Gastroesophageal sphincter (tissue), 4 donors: ENCODE results near the gene DHCR24. TPM values are rescaled to one million over a fixed set of nuclear protein-coding genes. Genes with fewer than 3 reads are reported as not detected.

Experiments
- ATAC-seq: fragments of 150-250 bp; one replicate; pipeline ENCODE4 v1.9.1; 2016; ENCODE audit warnings: mild to moderate bottlenecking, moderate library complexity
- H3K27ac ChIP-seq, 4 donors: fragments of 200-600 bp; sonication (generic) in 3 of 4; 1 replicate in 3 of 4; 2 replicates in 1 of 4; pipeline ENCODE4 v1.5.1; 2016 to 2019
- H3K27me3 ChIP-seq: fragments of 200-600 bp; sonication (generic); one replicate; pipeline ENCODE4 v1.5.1; 2019
- H3K36me3 ChIP-seq, 2 donors: fragments of 200-600 bp; sonication (generic); one replicate each; pipeline ENCODE4 v1.5.1; 2019; ENCODE audit warnings: control low read depth in 1 of 2
- H3K4me1 ChIP-seq, 3 donors: fragments of 200-600 bp; sonication (generic); 1 replicate in 2 of 3; 2 replicates in 1 of 3; pipeline ENCODE4 v1.5.1; 2016 to 2019; ENCODE audit warnings: control low read depth in 2 of 3
- H3K4me3 ChIP-seq, 2 donors: fragments of 200-600 bp; sonication (generic); one replicate each; pipeline ENCODE4 v1.5.1; 2019; ENCODE audit warnings: mild to moderate bottlenecking in 1 of 2, moderate library complexity in 1 of 2
- H3K9me3 ChIP-seq, 3 donors: fragments of 200-600 bp; sonication (generic); one replicate each; pipeline ENCODE4 v1.5.1; 2017 to 2019; ENCODE audit warnings: control low read depth in 2 of 3
- CTCF ChIP-seq, 4 experiments: fragments of 200-600 bp in 2 of 4; fragments of 450-650 bp in 2 of 4; sonication (generic) in 1 of 4; IDR thresholded peaks; one replicate each; pipeline ENCODE4 v1.5.1; 2017 to 2019; ENCODE audit warnings: antibody characterized with exemption in 4 of 4, mild to moderate bottlenecking in 2 of 4, moderate library complexity in 2 of 4
- EP300 ChIP-seq: sonication (generic); formaldehyde crosslinking; IDR thresholded peaks from one replicate; pipeline ENCODE4 v1.6.1; 2017; ENCODE audit warnings: antibody characterized with exemption, mild to moderate bottlenecking
- POLR2A ChIP-seq, 2 donors: fragments of 450-650 bp; IDR thresholded peaks; one replicate each; pipeline ENCODE4 v1.6.1; 2017; ENCODE audit warnings: antibody characterized with exemption in 2 of 2, mild to moderate bottlenecking in 2 of 2, moderate library complexity in 1 of 2
- POLR2AphosphoS5 ChIP-seq: sonication (generic); formaldehyde crosslinking; IDR thresholded peaks from one replicate; pipeline ENCODE4 v1.6.1; 2017; ENCODE audit warnings: antibody characterized with exemption
- WGBS, 2 donors: methylation state at CpG; one replicate each; pipeline ENCODE4 v1.1.5; 2018; ENCODE audit warnings: low coverage in 1 of 2; 5-methylcytosine and 5-hydroxymethylcytosine counted together
- total RNA-seq, 4 donors: library from RNA; depleted of rRNA; stranded (reverse); fragments of >200 nt; gene quantifications; one replicate each; pipeline ENCODE4 v1.1.0, GENCODE V29; 2016

DHCR24 gene
- total RNA-seq, 4 donors from 2014 or later, result 7.9 to 31.9 (median 15.9) TPM

GRCh38 chr1:54869173-54869851 lies 17.7 kb downstream of the DHCR24 start:
- no peak overlapping the region for H3K4me3 ChIP-seq
- no peak for TF ChIP-seq EP300
- TF ChIP-seq POLR2AphosphoS5, result no peak
- no peak for TF ChIP-seq POLR2A (IDR thresholded peaks at IDR 0.05)
- no peak for TF ChIP-seq CTCF (IDR thresholded peaks at IDR 0.05)
- H3K27ac ChIP-seq, result no peak overlapping the region
- H3K4me1 ChIP-seq, result no peaks in the 10 kb centered on the region
- WGBS, 2 donors, result 89 to 96% methylated on average over 3 to 4 of the region's 6 CpGs
- H3K36me3 ChIP-seq, result peaks cover 0 to 47% of the 10 kb centered on the region in 2 donors
- no peaks in the 10 kb centered on the region for H3K27me3 ChIP-seq
- H3K9me3 ChIP-seq, result no peaks in the 10 kb centered on the region
- ATAC-seq, result no peak

GRCh38 chr1:54867717-54868057 lies 19.3 kb downstream of the DHCR24 start:
- WGBS, 2 donors, result 60 to 96% methylated on average over 3 to 4 of the region's 4 CpGs
- no peak for TF ChIP-seq CTCF (IDR thresholded peaks at IDR 0.05)
- TF ChIP-seq POLR2A (IDR thresholded peaks at IDR 0.05), result no peak
- TF ChIP-seq POLR2AphosphoS5, result no peak
- no peak for ATAC-seq
- no peaks in the 10 kb centered on the region for H3K4me1 ChIP-seq
- H3K36me3 ChIP-seq, result peaks cover 0 to 36% of the 10 kb centered on the region in 2 donors
- H3K9me3 ChIP-seq, result no peaks in the 10 kb centered on the region
- H3K27me3 ChIP-seq, result no peaks in the 10 kb centered on the region
- H3K4me3 ChIP-seq, result no peak overlapping the region
- no peak overlapping the region for H3K27ac ChIP-seq

- H3K36me3 ChIP-seq, result peaks cover 0 to 31% of the 10 kb centered on the region in 2 donors
- ATAC-seq, result no peak
- WGBS, 2 donors, result 100% methylated on average over 1 of the region's 4 CpGs; no CpG with 5 or more reads in 1 of the 2 donors
Observed at GRCh38 chr1:54866801-54867716, 19.9 kb downstream of the DHCR24 start.

GRCh38 chr1:54865238-54866073 lies 21.5 kb downstream of the DHCR24 start:
- H3K27ac ChIP-seq, result no peak overlapping the region
- peaks cover 0 to 25% of the 10 kb centered on the region in 2 donors for H3K36me3 ChIP-seq
- no peak for TF ChIP-seq POLR2A (IDR thresholded peaks at IDR 0.05)
- TF ChIP-seq EP300, result no peak
- TF ChIP-seq CTCF (IDR thresholded peaks at IDR 0.05), result no peak
- TF ChIP-seq POLR2AphosphoS5, result no peak
- ATAC-seq, result no peak
- H3K9me3 ChIP-seq, result no peaks in the 10 kb centered on the region
- WGBS, 2 donors, result 92 to 100% methylated on average over 2 of the region's 17 CpGs
- no peaks in the 10 kb centered on the region for H3K4me1 ChIP-seq
- H3K27me3 ChIP-seq, result no peaks in the 10 kb centered on the region
- no peak overlapping the region for H3K4me3 ChIP-seq

More at GRCh38 chr1:54866801-54867716, 19.9 kb downstream of the DHCR24 start:
- Histone ChIP-seq H3K27me3 (no peaks in the 10 kb centered on the region), H3K4me1 (no peaks in the 10 kb centered on the region), H3K27ac (no peak overlapping the region), H3K9me3 (no peaks in the 10 kb centered on the region), H3K4me3 (no peak overlapping the region)
- TF ChIP-seq POLR2AphosphoS5, result no peak
- no peak for TF ChIP-seq POLR2A (IDR thresholded peaks at IDR 0.05)
- TF ChIP-seq CTCF (IDR thresholded peaks at IDR 0.05), result no peak
- no peak for TF ChIP-seq EP300
